ENCODE data around the gene MPP2. TPM values are rescaled to one million over a fixed set of nuclear protein-coding genes. Genes with fewer than 3 reads are reported as not detected.
"Not testable (repeated sequence)": the region's sequence is repeated elsewhere in the genome, so short reads cannot be mapped to it uniquely, and the experiment has no call there.

Gene MPP2
- total RNA-seq, 1 donor from 2014 or later, result not detected

- Mint-ChIP-seq H3K9me3 (no peaks in the 10 kb centered on the region), H3K4me1 (no peaks in the 10 kb centered on the region), H3K27ac (no peak overlapping the region), H3K36me3 (ENCODE audit: low read depth) (no peaks in the 10 kb centered on the region), H3K4me3 (no peak overlapping the region), H3K27me3 (peaks cover 23% of the 10 kb centered on the region)
- ATAC-seq (ENCODE audit: low read depth) (no peak), DNase-seq (no peak)
- ChIA-PET POLR2A (no interaction called here), CTCF (interaction anchor here (3.5 kb wide), 1 partner anchor 97 kb away, joined by 88 read pairs; no protein-coding TSS in a partner anchor)
- TF ChIP-seq CTCF (IDR thresholded peaks at IDR 0.05), result no peak
- intact Hi-C loops (cut with micrococcal nuclease), result loop anchor here (2.0 kb wide), 2 partner anchors 34 to 406 kb away; no protein-coding TSS in a partner anchor
These were observed 37.9 kb upstream of the MPP2 start for GRCh38 chr17:43945074-43945829.

- no peak for TF ChIP-seq CTCF (IDR thresholded peaks at IDR 0.05)
- DNase-seq (no peak), ATAC-seq (ENCODE audit: low read depth) (no peak)
- no peaks in the 10 kb centered on the region for H3K9me3 Mint-ChIP-seq
- ChIA-PET CTCF (interaction anchor here (2.2 to 3.5 kb wide), 3 partner anchors 53 to 226 kb away, joined by 15 to 88 read pairs (median 18); no protein-coding TSS in a partner anchor), POLR2A (no interaction called here)
- no peak within 1 kb of the TSS for H3K27ac Mint-ChIP-seq
- H3K36me3 Mint-ChIP-seq (ENCODE audit: low read depth), result no peaks in the 10 kb centered on the region
- no peak within 1 kb of the TSS for H3K4me3 Mint-ChIP-seq
- intact Hi-C loops (cut with micrococcal nuclease), result no loop called here
- H3K27me3 Mint-ChIP-seq, result peaks cover 22% of the 10 kb centered on the region
- H3K4me1 Mint-ChIP-seq, result peaks cover 8% of the 10 kb centered on the region
These were observed 34.8 kb upstream of the MPP2 start, which contains the start of gene PPY for GRCh38 chr17:43942051-43942685. PPY (minus strand) TSS chr17:43942476; CDS start chr17:43941654, 822 bp downstream.

- peaks cover 23% of the 10 kb centered on the region for H3K27me3 Mint-ChIP-seq
- ChIA-PET CTCF (no interaction called here), POLR2A (no interaction called here)
- no peak for TF ChIP-seq CTCF (IDR thresholded peaks at IDR 0.05)
- H3K4me3 Mint-ChIP-seq, result no peak overlapping the region
- intact Hi-C loops (cut with micrococcal nuclease), result no loop called here
- H3K27ac Mint-ChIP-seq, result no peak overlapping the region
- no peak for ATAC-seq (ENCODE audit: low read depth)
- no peaks in the 10 kb centered on the region for H3K9me3 Mint-ChIP-seq
- no peaks in the 10 kb centered on the region for H3K36me3 Mint-ChIP-seq (ENCODE audit: low read depth)
- H3K4me1 Mint-ChIP-seq, result peaks cover 8% of the 10 kb centered on the region
- DNase-seq, result no peak
These were observed 33.3 kb upstream of the MPP2 start for GRCh38 chr17:43940630-43941029.

- H3K27me3 Mint-ChIP-seq, result peaks cover 20% of the 10 kb centered on the region
- ChIA-PET POLR2A (no interaction called here), CTCF (interaction anchor here (1.1 kb wide), 2 partner anchors 30 to 424 kb away, joined by 3 read pairs; partner anchors contain the start of gene FAM171A2)
- DNase-seq (no peak), ATAC-seq (ENCODE audit: low read depth) (no peak)
- H3K4me3 Mint-ChIP-seq, result no peak overlapping the region
- TF ChIP-seq CTCF (IDR thresholded peaks at IDR 0.05), result no peak
- H3K27ac Mint-ChIP-seq, result no peak overlapping the region
- H3K36me3 Mint-ChIP-seq (ENCODE audit: low read depth), result no peaks in the 10 kb centered on the region
- intact Hi-C loops (cut with micrococcal nuclease), result loop anchor here (2.0 kb wide), 1 partner anchor 61 kb away; no protein-coding TSS in a partner anchor
- H3K9me3 Mint-ChIP-seq, result no peaks in the 10 kb centered on the region
- peaks cover 8% of the 10 kb centered on the region for H3K4me1 Mint-ChIP-seq
These were observed 32.5 kb upstream of the MPP2 start for GRCh38 chr17:43939886-43940285.

GRCh38 chr17:43939452-43939851 is 32.1 kb upstream of the MPP2 start:
- H3K27ac Mint-ChIP-seq; ATAC-seq (ENCODE audit: low read depth); POLR2A ChIA-PET; H3K4me3 Mint-ChIP-seq; H3K36me3 Mint-ChIP-seq (ENCODE audit: low read depth); H3K4me1 Mint-ChIP-seq; DNase-seq; H3K9me3 Mint-ChIP-seq: not testable (repeated sequence)
- peaks cover 20% of the 10 kb centered on the region for H3K27me3 Mint-ChIP-seq
- CTCF ChIA-PET, result interaction anchor here (1.1 kb wide), 2 partner anchors 29 to 424 kb away, joined by 3 read pairs; partner anchors contain the start of gene FAM171A2
- intact Hi-C loops (cut with micrococcal nuclease), result loop anchor here (2.0 kb wide), 1 partner anchor 61 kb away; no protein-coding TSS in a partner anchor
